ENCODE results near the gene PFN3.

The PFN3 gene

GRCh38 chr5:177426566-177427210 is 26.2 kb upstream of the PFN3 start, which contains the start of gene GRK6:
GRK6 (plus strand) TSS chr5:177426676; CDS start chr5:177426846, 170 bp downstream.
- TF ChIP-seq SIN3A (IDR thresholded peaks at IDR 0.05; ENCODE audit: borderline replicate concordance, insufficient read depth, low read length) (no peak), TAF1 (IDR thresholded peaks at IDR 0.05; ENCODE audit: borderline replicate concordance, insufficient read depth, low read length) (0 out of 2 replicates have a peak, but pooled peaks have one; percentile 62), POLR2AphosphoS5 (IDR thresholded peaks at IDR 0.05; ENCODE audit: low read depth, low read length) (no peak), REST (IDR thresholded peaks at IDR 0.05; ENCODE audit: insufficient read depth in 1 of 2, low read depth in 2 of 2, low read length in 2 of 2) (peak in 1 of 2 experiments; percentile 27; a peak in 1 of 4 replicates), FOXP2 (optimal IDR thresholded peaks at IDR 0.05; ENCODE audit: borderline replicate concordance, extremely low read depth, extremely low read length, insufficient read depth) (peak; percentile 43)

GRCh38 chr5:177425801-177426565 is 25.5 kb upstream of the PFN3 start:
- 0 out of 2 replicates have a peak, but pooled peaks have one; percentile 15 for TF ChIP-seq TAF1 (IDR thresholded peaks at IDR 0.05; ENCODE audit: borderline replicate concordance, insufficient read depth, low read length)
- no peak for TF ChIP-seq REST (IDR thresholded peaks at IDR 0.05; ENCODE audit: insufficient read depth in 1 of 2, low read depth in 2 of 2, low read length in 2 of 2)
- TF ChIP-seq SIN3A (IDR thresholded peaks at IDR 0.05; ENCODE audit: borderline replicate concordance, insufficient read depth, low read length) = peak; percentile 77; the same call in 1 of the 2 replicates
- peak; percentile 78 for TF ChIP-seq POLR2AphosphoS5 (IDR thresholded peaks at IDR 0.05; ENCODE audit: low read depth, low read length)
- peak; percentile 67 for TF ChIP-seq FOXP2 (optimal IDR thresholded peaks at IDR 0.05; ENCODE audit: borderline replicate concordance, extremely low read depth, extremely low read length, insufficient read depth)

- TF ChIP-seq POLR2AphosphoS5 (IDR thresholded peaks at IDR 0.05; ENCODE audit: low read depth, low read length) = no peak
- TF ChIP-seq SIN3A (IDR thresholded peaks at IDR 0.05; ENCODE audit: borderline replicate concordance, insufficient read depth, low read length) = no peak
- TF ChIP-seq FOXP2 (optimal IDR thresholded peaks at IDR 0.05; ENCODE audit: borderline replicate concordance, extremely low read depth, extremely low read length, insufficient read depth) = no peak
- no peak for TF ChIP-seq TAF1 (IDR thresholded peaks at IDR 0.05; ENCODE audit: borderline replicate concordance, insufficient read depth, low read length)
- no peak for TF ChIP-seq REST (IDR thresholded peaks at IDR 0.05; ENCODE audit: insufficient read depth in 1 of 2, low read depth in 2 of 2, low read length in 2 of 2)
These were observed 24.8 kb upstream of the PFN3 start for GRCh38 chr5:177425196-177425800.

GRCh38 chr5:177423671-177424070 is 23.2 kb upstream of the PFN3 start:
- TF ChIP-seq REST (IDR thresholded peaks at IDR 0.05; ENCODE audit: insufficient read depth in 1 of 2, low read depth in 2 of 2, low read length in 2 of 2) = no peak
- no peak for TF ChIP-seq SIN3A (IDR thresholded peaks at IDR 0.05; ENCODE audit: borderline replicate concordance, insufficient read depth, low read length)
- no peak for TF ChIP-seq TAF1 (IDR thresholded peaks at IDR 0.05; ENCODE audit: borderline replicate concordance, insufficient read depth, low read length)
- no peak for TF ChIP-seq FOXP2 (optimal IDR thresholded peaks at IDR 0.05; ENCODE audit: borderline replicate concordance, extremely low read depth, extremely low read length, insufficient read depth)
- TF ChIP-seq POLR2AphosphoS5 (IDR thresholded peaks at IDR 0.05; ENCODE audit: low read depth, low read length) = no peak
